ENCODE measurements around the gene B3GAT1.

Gene B3GAT1

GRCh38 chr11:134385774-134386565 is 26.1 kb downstream of the B3GAT1 start:
- Histone ChIP-seq H3K79me2 (ENCODE audit: low read length) (no peaks in the 10 kb centered on the region), H3K9ac (ENCODE audit: low read length) (no peak overlapping the region), H3K9me2 (replicated peaks; ENCODE audit: insufficient read depth, low read length) (no peaks in the 10 kb centered on the region), H4K20me1 (ENCODE audit: insufficient read depth, low read length) (no peaks in the 10 kb centered on the region), H2AFZ (ENCODE audit: low read length) (no peak overlapping the region), H3K36me3 (replicated peaks; ENCODE audit: insufficient read depth, low read length) (no peaks in the 10 kb centered on the region), H3K4me1 (ENCODE audit: low read length) (no peaks in the 10 kb centered on the region), H3K27ac (ENCODE audit: low read length) (no peak overlapping the region), H3K4me3 (ENCODE audit: low read length) (no peak overlapping the region), H3F3A (ENCODE audit: insufficient read depth, low read length) (no peaks in the 10 kb centered on the region), H3K4me2 (ENCODE audit: low read depth, low read length) (no peak overlapping the region), H3K27me3 (replicated peaks; ENCODE audit: insufficient read depth, low read length) (no peaks in the 10 kb centered on the region), H3K9me3 (replicated peaks; ENCODE audit: insufficient read depth, low read length) (no peaks in the 10 kb centered on the region)
- no peak for TF ChIP-seq EZH2phosphoT487 (IDR thresholded peaks at IDR 0.05; ENCODE audit: low read length)
- DNase-seq, result no peak

- no peak overlapping the region for H3K27ac ChIP-seq (ENCODE audit: low read length)
- no peak overlapping the region for H3K4me3 ChIP-seq (ENCODE audit: low read length)
- H4K20me1 ChIP-seq (ENCODE audit: insufficient read depth, low read length), result no peaks in the 10 kb centered on the region
- no peaks in the 10 kb centered on the region for H3K27me3 ChIP-seq (replicated peaks; ENCODE audit: insufficient read depth, low read length)
- TF ChIP-seq CTCF (IDR thresholded peaks at IDR 0.05; ENCODE audit: low read length) (no peak), EZH2phosphoT487 (IDR thresholded peaks at IDR 0.05; ENCODE audit: low read length) (no peak), EZH2 (optimal IDR thresholded peaks at IDR 0.05; ENCODE audit: low read depth, low read length) (no peak)
- no peak overlapping the region for H3K9ac ChIP-seq (ENCODE audit: low read length)
- H3K9me2 ChIP-seq (replicated peaks; ENCODE audit: insufficient read depth, low read length), result no peaks in the 10 kb centered on the region
- H2AFZ ChIP-seq (ENCODE audit: low read length), result no peak overlapping the region
- no peaks in the 10 kb centered on the region for H3K9me3 ChIP-seq (replicated peaks; ENCODE audit: insufficient read depth, low read length)
- no peaks in the 10 kb centered on the region for H3K79me2 ChIP-seq (ENCODE audit: low read length)
- no peak for DNase-seq
- no peaks in the 10 kb centered on the region for H3K4me1 ChIP-seq (ENCODE audit: low read length)
- no peaks in the 10 kb centered on the region for H3F3A ChIP-seq (ENCODE audit: insufficient read depth, low read length)
- no peak overlapping the region for H3K4me2 ChIP-seq (ENCODE audit: low read depth, low read length)
- H3K36me3 ChIP-seq (replicated peaks; ENCODE audit: insufficient read depth, low read length), result no peaks in the 10 kb centered on the region
Measured at GRCh38 chr11:134385171-134385570, 26.9 kb downstream of the B3GAT1 start.

GRCh38 chr11:134384406-134384805 is 27.6 kb downstream of the B3GAT1 start:
- no peak for DNase-seq
- H2AFZ ChIP-seq (ENCODE audit: low read length), result no peak overlapping the region
- no peaks in the 10 kb centered on the region for H3K9me3 ChIP-seq (replicated peaks; ENCODE audit: insufficient read depth, low read length)
- H3K9me2 ChIP-seq (replicated peaks; ENCODE audit: insufficient read depth, low read length), result no peaks in the 10 kb centered on the region
- H3K9ac ChIP-seq (ENCODE audit: low read length), result no peak overlapping the region
- no peaks in the 10 kb centered on the region for H3K79me2 ChIP-seq (ENCODE audit: low read length)
- TF ChIP-seq EZH2phosphoT487 (IDR thresholded peaks at IDR 0.05; ENCODE audit: low read length) (no peak), CTCF (IDR thresholded peaks at IDR 0.05; ENCODE audit: low read length) (no peak), EZH2 (optimal IDR thresholded peaks at IDR 0.05; ENCODE audit: low read depth, low read length) (no peak)
- no peaks in the 10 kb centered on the region for H3K36me3 ChIP-seq (replicated peaks; ENCODE audit: insufficient read depth, low read length)
- no peaks in the 10 kb centered on the region for H3K4me1 ChIP-seq (ENCODE audit: low read length)
- H3K27me3 ChIP-seq (replicated peaks; ENCODE audit: insufficient read depth, low read length), result no peaks in the 10 kb centered on the region
- H3K4me2 ChIP-seq (ENCODE audit: low read depth, low read length), result no peak overlapping the region
- H4K20me1 ChIP-seq (ENCODE audit: insufficient read depth, low read length), result no peaks in the 10 kb centered on the region
- no peaks in the 10 kb centered on the region for H3F3A ChIP-seq (ENCODE audit: insufficient read depth, low read length)
- no peak overlapping the region for H3K4me3 ChIP-seq (ENCODE audit: low read length)
- no peak overlapping the region for H3K27ac ChIP-seq (ENCODE audit: low read length)

- Histone ChIP-seq H3K4me3 (ENCODE audit: low read length) (no peak overlapping the region), H3K79me2 (ENCODE audit: low read length) (no peaks in the 10 kb centered on the region), H3K4me1 (ENCODE audit: low read length) (no peaks in the 10 kb centered on the region), H3K9me3 (replicated peaks; ENCODE audit: insufficient read depth, low read length) (no peaks in the 10 kb centered on the region), H3K9me2 (replicated peaks; ENCODE audit: insufficient read depth, low read length) (no peaks in the 10 kb centered on the region), H4K20me1 (ENCODE audit: insufficient read depth, low read length) (no peaks in the 10 kb centered on the region), H2AFZ (ENCODE audit: low read length) (no peak overlapping the region), H3K36me3 (replicated peaks; ENCODE audit: insufficient read depth, low read length) (no peaks in the 10 kb centered on the region), H3K27me3 (replicated peaks; ENCODE audit: insufficient read depth, low read length) (no peaks in the 10 kb centered on the region), H3K9ac (ENCODE audit: low read length) (no peak overlapping the region), H3K27ac (ENCODE audit: low read length) (no peak overlapping the region), H3K4me2 (ENCODE audit: low read depth, low read length) (no peak overlapping the region), H3F3A (ENCODE audit: insufficient read depth, low read length) (no peaks in the 10 kb centered on the region)
- TF ChIP-seq EZH2phosphoT487 (IDR thresholded peaks at IDR 0.05; ENCODE audit: low read length) (no peak), CTCF (IDR thresholded peaks at IDR 0.05; ENCODE audit: low read length) (no peak), EZH2 (optimal IDR thresholded peaks at IDR 0.05; ENCODE audit: low read depth, low read length) (no peak)
- no peak for DNase-seq
Measured at GRCh38 chr11:134383576-134384221, 28.3 kb downstream of the B3GAT1 start.
